A549 (cell line): ENCODE measurements around the gene OR6B3. TPM values are rescaled to one million over a fixed set of nuclear protein-coding genes. Genes with fewer than 3 reads are reported as not detected.

Source experiments
- ATAC-seq, 2 experiments: fragments of 200-7000 bp in 1 of 2; fragments of >200 bp in 1 of 2; cut with Nextera tagmentation in 1 of 2; cut with Tn5 transposase in 1 of 2; 3 replicates each; pipeline versions ENCODE4 v1.8.0 to v1.9.1; 2018 to 2020; ENCODE audit warnings: mild to moderate bottlenecking in 1 of 2, moderate library complexity in 1 of 2
- CTCF ChIA-PET: fragments of 300-600 bp; sonication (Branson Sonifier 250); formaldehyde crosslinking; extraction: SDS; loops from one replicate; lab custom pipeline; 2021; ENCODE audit warnings: antibody characterized with exemption, inconsistent platforms; lab: Yijun Ruan, JAX
- POLR2A ChIA-PET: fragments of 350-600 bp; formaldehyde crosslinking; extraction: SDS; loops from one replicate; lab custom pipeline; 2021; ENCODE audit warnings: antibody characterized with exemption, inconsistent platforms; lab: Yijun Ruan, JAX
- DNase-seq, 2 experiments: peaks; one replicate each; pipeline versions ENCODE4 v3.0.0 to v3.0.0-alpha.2; 2011 to 2016; ENCODE audit warnings: low read depth in 1 of 2, low spot score in 1 of 2
- FAIRE-seq: peaks from 2 replicates; lab custom pipeline; 2011; peaks lifted over from hg19 to GRCh38; lab: Jason Lieb, UNC
- H3K27ac ChIP-seq, 2 experiments: fragments of >200 bp; sonication (Bioruptor Twin); formaldehyde crosslinking; 3 replicates each; pipeline ENCODE4 v1.5.1; 2016 to 2017
- H3K4me1 ChIP-seq: fragments of >200 bp; sonication (Bioruptor Twin); formaldehyde crosslinking; 3 replicates; pipeline ENCODE4 v1.6.1; 2016
- H3K4me2 ChIP-seq: fragments of >200 bp; sonication (Bioruptor Twin); formaldehyde crosslinking; 3 replicates; pipeline ENCODE4 v1.6.1; 2016
- H3K4me3 ChIP-seq: fragments of >200 bp; sonication (Bioruptor Twin); formaldehyde crosslinking; 3 replicates; pipeline ENCODE4 v1.5.1; 2016
- H3K9me3 ChIP-seq: fragments of >200 bp; sonication (Bioruptor Twin); formaldehyde crosslinking; 3 replicates; pipeline ENCODE4 v1.6.1; 2016
- BHLHE40 ChIP-seq: IDR thresholded peaks from 2 replicates; pipeline ENCODE4 v1.6.1; 2012; ENCODE audit warnings: low read depth, low read length, inconsistent platforms
- CBX8 ChIP-seq: fragments of 200-600 bp; sonication (generic); IDR thresholded peaks from 2 replicates; pipeline ENCODE4 v1.6.1; 2016
- CEBPB ChIP-seq, 2 experiments: fragments of >200 bp in 1 of 2; sonication (Bioruptor Twin) in 1 of 2; formaldehyde crosslinking in 1 of 2; IDR thresholded peaks; 2 replicates each; pipeline ENCODE4 v1.6.1; 2012 to 2016
- CHD4 ChIP-seq: fragments of 200-600 bp; sonication (generic); IDR thresholded peaks from 2 replicates; pipeline ENCODE4 v1.6.1; 2016; ENCODE audit warnings: antibody characterized with exemption, mild to moderate bottlenecking, borderline replicate concordance
- EHF ChIP-seq: fragments of 250-450 bp; sonication (Bioruptor Pico); IDR thresholded peaks from 2 replicates; pipeline ENCODE4 v1.5.0; 2020; ENCODE audit warnings: mild to moderate bottlenecking
- FOSB ChIP-seq: fragments of 250-450 bp; sonication (Bioruptor Pico); IDR thresholded peaks from 2 replicates; pipeline ENCODE4 v1.5.0; 2020; ENCODE audit warnings: mild to moderate bottlenecking, moderate library complexity
- GATA3 ChIP-seq: IDR thresholded peaks from 2 replicates; pipeline ENCODE4 v1.6.1; 2012; ENCODE audit warnings: borderline replicate concordance
- HDAC2 ChIP-seq: fragments of 200-600 bp; sonication (generic); IDR thresholded peaks from 2 replicates; pipeline ENCODE4 v1.6.1; 2016
- PHF8 ChIP-seq: fragments of 200-600 bp; sonication (generic); IDR thresholded peaks from 2 replicates; pipeline ENCODE4 v1.6.1; 2016; ENCODE audit warnings: low read depth, mild to moderate bottlenecking, antibody characterized with exemption, moderate library complexity, borderline replicate concordance
- POLR2A ChIP-seq: IDR thresholded peaks from 2 replicates; pipeline ENCODE4 v1.6.1; 2012; ENCODE audit warnings: mild to moderate bottlenecking, low read length
- POLR2AphosphoS2 ChIP-seq: conservative IDR thresholded peaks from 2 replicates; pipeline ENCODE4 v1.6.1; 2012; ENCODE audit warnings: low read length, improper control_type of control experiment, inconsistent platforms
- TFCP2L1 ChIP-seq: fragments of 250-450 bp; sonication (Bioruptor Pico); IDR thresholded peaks from 2 replicates; pipeline ENCODE4 v1.5.0; 2021; ENCODE audit warnings: mild to moderate bottlenecking
- TP53 ChIP-seq: fragments of 250-450 bp; sonication (Bioruptor Pico); IDR thresholded peaks from 2 replicates; pipeline ENCODE4 v1.5.0; 2021; ENCODE audit warnings: mild to moderate bottlenecking, moderate library complexity
- WGBS: methylation state at CpG from one replicate; pipeline ENCODE4 v1.1.6; 2017; ENCODE audit errors: missing lambda C conversion rate; 5-methylcytosine and 5-hydroxymethylcytosine counted together
- polyA plus RNA-seq, 4 experiments: library from polyadenylated mRNA; depleted of rRNA in 3 of 4; stranded (reverse); fragments of >200 nt; fragmentation: RNase III in 1 of 4; extraction: RNeasy Plus Mini Kit Qiagen cat#74134 plus additional on column Dnase treatment in 1 of 4; gene quantifications; 2 replicates in 3 of 4; 3 replicates in 1 of 4; pipeline ENCODE4 v1.2.3, GENCODE V29; 2011 to 2017
- TF ChIP-seq, protein P1 (sequence below): IDR thresholded peaks from 2 replicates; pipeline ENCODE4 v1.6.1; 2012
- TF ChIP-seq, protein P2 (sequence below): fragments of 200-600 bp; sonication (generic); IDR thresholded peaks from 2 replicates; pipeline ENCODE4 v1.6.1; 2016; ENCODE audit warnings: antibody characterized with exemption, mild to moderate bottlenecking, moderate library complexity
- TF ChIP-seq, protein P3 (sequence below): IDR thresholded peaks from 2 replicates; pipeline ENCODE4 v1.6.1; 2012
- TF ChIP-seq, protein P4 (sequence below): fragments of 250-450 bp; sonication (Bioruptor Pico); IDR thresholded peaks from 2 replicates; pipeline ENCODE4 v1.5.0; 2020; ENCODE audit warnings: low read depth, mild to moderate bottlenecking, moderate library complexity
- TF ChIP-seq, protein P5 (sequence below): fragments of >200 bp; sonication (Bioruptor Twin); formaldehyde crosslinking; IDR thresholded peaks from 3 replicates; pipeline ENCODE4 v1.5.1; 2016

Gene OR6B3
- polyA plus RNA-seq, 2 of the 4 experiments (the other 2 are of a cell fraction), result not detected

DNA sequence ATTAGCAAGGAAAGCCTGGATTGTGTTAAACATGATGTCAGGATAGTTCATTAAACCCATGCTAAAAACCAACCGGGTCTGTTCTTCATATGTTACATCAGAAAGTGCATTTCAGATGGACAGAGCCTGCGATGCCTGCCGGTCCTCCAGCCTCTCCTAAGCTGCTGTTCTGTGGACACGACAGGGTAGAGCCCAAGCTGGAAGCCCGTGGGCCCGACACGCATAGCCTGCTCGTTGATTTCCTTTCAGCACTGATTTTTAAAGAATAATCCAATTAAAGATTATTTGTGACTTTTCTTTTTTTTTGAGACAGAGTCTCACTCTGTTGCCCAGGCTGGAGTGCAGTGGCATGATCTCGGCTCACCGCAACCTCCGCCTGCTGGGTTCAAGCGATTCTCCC is 797 bp downstream of the OR6B3 start:
- no peak for TF ChIP-seq POLR2AphosphoS2
- TF ChIP-seq TP53 (CRISPR knock-in tag), result no peak
- no peak for TF ChIP-seq GATA3
- no peak for TF ChIP-seq FOSB (CRISPR knock-in tag)
- Histone ChIP-seq H3K4me3 (no peak overlapping the region), H3K4me1 (no peaks in the 10 kb centered on the region), H3K9me3 (no peaks in the 10 kb centered on the region), H3K27ac (no peak overlapping the region), H3K4me2 (no peak overlapping the region)
- FAIRE-seq (no peak), DNase-seq (no peak), ATAC-seq (no peak)
- CTCF ChIA-PET, result interaction anchor here (1.4 to 4.3 kb wide), 3 partner anchors 8 to 97 kb away, joined by 3 to 19 read pairs (median 17); no protein-coding TSS in a partner anchor
- POLR2A ChIA-PET, result no interaction called here
- WGBS, result 55% methylated on average over 12 of the region's 12 CpGs

DNA sequence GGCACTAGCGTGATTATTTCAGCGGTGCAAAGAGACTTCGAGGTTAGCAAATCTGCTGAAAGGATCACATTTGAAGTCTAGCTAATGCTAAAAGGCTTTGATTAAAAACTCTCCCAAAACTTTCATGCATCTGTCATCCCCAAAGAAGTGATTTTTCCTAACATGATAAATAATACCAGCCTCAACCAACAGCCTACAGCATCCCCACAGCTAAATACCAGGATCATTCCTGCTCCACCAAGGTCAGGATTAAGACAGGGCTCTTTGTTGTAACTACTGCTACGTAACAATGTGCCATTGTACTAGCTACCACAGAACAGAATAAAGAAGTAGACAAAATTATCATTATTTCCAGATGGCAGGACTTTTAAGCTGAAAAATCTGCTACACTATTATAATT is 1.6 kb downstream of the OR6B3 start:
- no peak overlapping the region for H3K4me3 ChIP-seq
- no peaks in the 10 kb centered on the region for H3K4me1 ChIP-seq
- TF ChIP-seq BHLHE40 (no peak), CHD4 (no peak), POLR2A (no peak), EHF (no peak), CBX8 (no peak), PHF8 (no peak), GATA3 (no peak), TFCP2L1 (CRISPR knock-in tag) (no peak), HDAC2 (no peak), CEBPB (IDR thresholded peaks at IDR 0.05) (no peak)
- TF ChIP-seq, protein P1, sequence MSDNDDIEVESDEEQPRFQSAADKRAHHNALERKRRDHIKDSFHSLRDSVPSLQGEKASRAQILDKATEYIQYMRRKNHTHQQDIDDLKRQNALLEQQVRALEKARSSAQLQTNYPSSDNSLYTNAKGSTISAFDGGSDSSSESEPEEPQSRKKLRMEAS, result no peak
- TF ChIP-seq, protein P2, sequence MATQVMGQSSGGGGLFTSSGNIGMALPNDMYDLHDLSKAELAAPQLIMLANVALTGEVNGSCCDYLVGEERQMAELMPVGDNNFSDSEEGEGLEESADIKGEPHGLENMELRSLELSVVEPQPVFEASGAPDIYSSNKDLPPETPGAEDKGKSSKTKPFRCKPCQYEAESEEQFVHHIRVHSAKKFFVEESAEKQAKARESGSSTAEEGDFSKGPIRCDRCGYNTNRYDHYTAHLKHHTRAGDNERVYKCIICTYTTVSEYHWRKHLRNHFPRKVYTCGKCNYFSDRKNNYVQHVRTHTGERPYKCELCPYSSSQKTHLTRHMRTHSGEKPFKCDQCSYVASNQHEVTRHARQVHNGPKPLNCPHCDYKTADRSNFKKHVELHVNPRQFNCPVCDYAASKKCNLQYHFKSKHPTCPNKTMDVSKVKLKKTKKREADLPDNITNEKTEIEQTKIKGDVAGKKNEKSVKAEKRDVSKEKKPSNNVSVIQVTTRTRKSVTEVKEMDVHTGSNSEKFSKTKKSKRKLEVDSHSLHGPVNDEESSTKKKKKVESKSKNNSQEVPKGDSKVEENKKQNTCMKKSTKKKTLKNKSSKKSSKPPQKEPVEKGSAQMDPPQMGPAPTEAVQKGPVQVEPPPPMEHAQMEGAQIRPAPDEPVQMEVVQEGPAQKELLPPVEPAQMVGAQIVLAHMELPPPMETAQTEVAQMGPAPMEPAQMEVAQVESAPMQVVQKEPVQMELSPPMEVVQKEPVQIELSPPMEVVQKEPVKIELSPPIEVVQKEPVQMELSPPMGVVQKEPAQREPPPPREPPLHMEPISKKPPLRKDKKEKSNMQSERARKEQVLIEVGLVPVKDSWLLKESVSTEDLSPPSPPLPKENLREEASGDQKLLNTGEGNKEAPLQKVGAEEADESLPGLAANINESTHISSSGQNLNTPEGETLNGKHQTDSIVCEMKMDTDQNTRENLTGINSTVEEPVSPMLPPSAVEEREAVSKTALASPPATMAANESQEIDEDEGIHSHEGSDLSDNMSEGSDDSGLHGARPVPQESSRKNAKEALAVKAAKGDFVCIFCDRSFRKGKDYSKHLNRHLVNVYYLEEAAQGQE, result no peak
- TF ChIP-seq, protein P3, sequence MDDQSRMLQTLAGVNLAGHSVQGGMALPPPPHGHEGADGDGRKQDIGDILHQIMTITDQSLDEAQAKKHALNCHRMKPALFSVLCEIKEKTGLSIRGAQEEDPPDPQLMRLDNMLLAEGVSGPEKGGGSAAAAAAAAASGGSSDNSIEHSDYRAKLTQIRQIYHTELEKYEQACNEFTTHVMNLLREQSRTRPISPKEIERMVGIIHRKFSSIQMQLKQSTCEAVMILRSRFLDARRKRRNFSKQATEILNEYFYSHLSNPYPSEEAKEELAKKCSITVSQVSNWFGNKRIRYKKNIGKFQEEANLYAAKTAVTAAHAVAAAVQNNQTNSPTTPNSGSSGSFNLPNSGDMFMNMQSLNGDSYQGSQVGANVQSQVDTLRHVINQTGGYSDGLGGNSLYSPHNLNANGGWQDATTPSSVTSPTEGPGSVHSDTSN, result no peak
- TF ChIP-seq, protein P4, sequence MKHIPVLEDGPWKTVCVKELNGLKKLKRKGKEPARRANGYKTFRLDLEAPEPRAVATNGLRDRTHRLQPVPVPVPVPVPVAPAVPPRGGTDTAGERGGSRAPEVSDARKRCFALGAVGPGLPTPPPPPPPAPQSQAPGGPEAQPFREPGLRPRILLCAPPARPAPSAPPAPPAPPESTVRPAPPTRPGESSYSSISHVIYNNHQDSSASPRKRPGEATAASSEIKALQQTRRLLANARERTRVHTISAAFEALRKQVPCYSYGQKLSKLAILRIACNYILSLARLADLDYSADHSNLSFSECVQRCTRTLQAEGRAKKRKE (CRISPR knock-in tag), result no peak
- TF ChIP-seq, protein P5, sequence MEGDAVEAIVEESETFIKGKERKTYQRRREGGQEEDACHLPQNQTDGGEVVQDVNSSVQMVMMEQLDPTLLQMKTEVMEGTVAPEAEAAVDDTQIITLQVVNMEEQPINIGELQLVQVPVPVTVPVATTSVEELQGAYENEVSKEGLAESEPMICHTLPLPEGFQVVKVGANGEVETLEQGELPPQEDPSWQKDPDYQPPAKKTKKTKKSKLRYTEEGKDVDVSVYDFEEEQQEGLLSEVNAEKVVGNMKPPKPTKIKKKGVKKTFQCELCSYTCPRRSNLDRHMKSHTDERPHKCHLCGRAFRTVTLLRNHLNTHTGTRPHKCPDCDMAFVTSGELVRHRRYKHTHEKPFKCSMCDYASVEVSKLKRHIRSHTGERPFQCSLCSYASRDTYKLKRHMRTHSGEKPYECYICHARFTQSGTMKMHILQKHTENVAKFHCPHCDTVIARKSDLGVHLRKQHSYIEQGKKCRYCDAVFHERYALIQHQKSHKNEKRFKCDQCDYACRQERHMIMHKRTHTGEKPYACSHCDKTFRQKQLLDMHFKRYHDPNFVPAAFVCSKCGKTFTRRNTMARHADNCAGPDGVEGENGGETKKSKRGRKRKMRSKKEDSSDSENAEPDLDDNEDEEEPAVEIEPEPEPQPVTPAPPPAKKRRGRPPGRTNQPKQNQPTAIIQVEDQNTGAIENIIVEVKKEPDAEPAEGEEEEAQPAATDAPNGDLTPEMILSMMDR, result no peak
- ATAC-seq (no peak), DNase-seq (no peak), FAIRE-seq (no peak)
- 59% methylated on average over 4 of the region's 4 CpGs for WGBS
- no peak overlapping the region for H3K27ac ChIP-seq
- ChIA-PET POLR2A (no interaction called here), CTCF (interaction anchor here (1.4 to 4.3 kb wide), 3 partner anchors 9 to 98 kb away, joined by 3 to 19 read pairs (median 17); no protein-coding TSS in a partner anchor)
- H3K4me2 ChIP-seq, result no peak overlapping the region
- H3K9me3 ChIP-seq, result no peaks in the 10 kb centered on the region
